PFSK-1 (cell line): Measurements from ENCODE around the gene SYT14.

Source experiments
- FOXP2 ChIP-seq: optimal IDR thresholded peaks from 2 replicates; pipeline ENCODE3; 2011; ENCODE audit warnings: borderline replicate concordance, control low read depth, inconsistent platforms; ENCODE audit not compliant: insufficient read depth; ENCODE audit errors: extremely low read length, extremely low read depth
- POLR2AphosphoS5 ChIP-seq: IDR thresholded peaks from 2 replicates; pipeline ENCODE4 v1.6.1; 2012; ENCODE audit warnings: low read depth, mild to moderate bottlenecking, control low read depth, low read length, moderate library complexity
- SIN3A ChIP-seq: IDR thresholded peaks from 2 replicates; pipeline ENCODE4 v1.6.1; 2012; ENCODE audit warnings: mild to moderate bottlenecking, low read length, moderate library complexity, borderline replicate concordance; ENCODE audit not compliant: insufficient read depth
- TAF1 ChIP-seq: IDR thresholded peaks from 2 replicates; pipeline ENCODE4 v1.6.1; 2012; ENCODE audit warnings: low read length, control low read depth, borderline replicate concordance; ENCODE audit not compliant: insufficient read depth
- TF ChIP-seq, protein P1 (sequence below), 2 experiments: IDR thresholded peaks; 2 replicates each; pipeline versions ENCODE4 v1.6.1 to v1.8.0; 2011 to 2012; ENCODE audit warnings: low read depth in 2 of 2, low read length in 2 of 2, control low read depth in 1 of 2, inconsistent platforms in 1 of 2, mild to moderate bottlenecking in 1 of 2, moderate library complexity in 1 of 2; ENCODE audit not compliant: insufficient read depth in 1 of 2

Gene SYT14

DNA sequence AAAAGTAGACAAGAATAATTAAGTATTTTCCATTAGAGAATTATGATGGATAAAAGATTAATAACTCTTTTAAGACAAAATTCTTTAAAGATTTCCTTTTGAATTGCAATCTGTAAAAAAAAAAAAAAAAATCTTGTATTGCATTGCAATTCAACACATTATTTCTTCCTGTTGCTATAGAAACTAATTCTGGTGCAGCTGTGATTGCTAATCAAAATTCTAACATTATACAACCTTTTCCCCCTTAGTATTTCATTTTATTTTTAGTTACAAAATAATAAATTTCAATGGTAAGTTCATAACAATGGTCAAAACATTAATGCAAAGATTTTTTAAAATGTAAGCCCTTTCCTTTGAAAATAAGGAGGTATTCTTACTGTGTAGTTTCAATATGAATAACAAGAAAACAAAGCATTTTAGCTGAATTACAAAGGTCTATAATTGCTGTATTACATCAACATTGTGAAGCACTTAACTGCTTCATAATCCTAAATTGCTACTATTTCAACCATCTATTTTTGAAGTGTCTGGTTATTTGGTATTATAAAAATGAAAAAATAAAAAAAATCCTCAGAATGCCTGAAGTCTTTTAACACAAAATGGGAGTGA is 135.0 kb downstream of the SYT14 start:
- TF ChIP-seq, protein P1, sequence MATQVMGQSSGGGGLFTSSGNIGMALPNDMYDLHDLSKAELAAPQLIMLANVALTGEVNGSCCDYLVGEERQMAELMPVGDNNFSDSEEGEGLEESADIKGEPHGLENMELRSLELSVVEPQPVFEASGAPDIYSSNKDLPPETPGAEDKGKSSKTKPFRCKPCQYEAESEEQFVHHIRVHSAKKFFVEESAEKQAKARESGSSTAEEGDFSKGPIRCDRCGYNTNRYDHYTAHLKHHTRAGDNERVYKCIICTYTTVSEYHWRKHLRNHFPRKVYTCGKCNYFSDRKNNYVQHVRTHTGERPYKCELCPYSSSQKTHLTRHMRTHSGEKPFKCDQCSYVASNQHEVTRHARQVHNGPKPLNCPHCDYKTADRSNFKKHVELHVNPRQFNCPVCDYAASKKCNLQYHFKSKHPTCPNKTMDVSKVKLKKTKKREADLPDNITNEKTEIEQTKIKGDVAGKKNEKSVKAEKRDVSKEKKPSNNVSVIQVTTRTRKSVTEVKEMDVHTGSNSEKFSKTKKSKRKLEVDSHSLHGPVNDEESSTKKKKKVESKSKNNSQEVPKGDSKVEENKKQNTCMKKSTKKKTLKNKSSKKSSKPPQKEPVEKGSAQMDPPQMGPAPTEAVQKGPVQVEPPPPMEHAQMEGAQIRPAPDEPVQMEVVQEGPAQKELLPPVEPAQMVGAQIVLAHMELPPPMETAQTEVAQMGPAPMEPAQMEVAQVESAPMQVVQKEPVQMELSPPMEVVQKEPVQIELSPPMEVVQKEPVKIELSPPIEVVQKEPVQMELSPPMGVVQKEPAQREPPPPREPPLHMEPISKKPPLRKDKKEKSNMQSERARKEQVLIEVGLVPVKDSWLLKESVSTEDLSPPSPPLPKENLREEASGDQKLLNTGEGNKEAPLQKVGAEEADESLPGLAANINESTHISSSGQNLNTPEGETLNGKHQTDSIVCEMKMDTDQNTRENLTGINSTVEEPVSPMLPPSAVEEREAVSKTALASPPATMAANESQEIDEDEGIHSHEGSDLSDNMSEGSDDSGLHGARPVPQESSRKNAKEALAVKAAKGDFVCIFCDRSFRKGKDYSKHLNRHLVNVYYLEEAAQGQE (IDR thresholded peaks at IDR 0.05; ENCODE audit: insufficient read depth in 1 of 2, low read depth in 2 of 2, low read length in 2 of 2): no peak

DNA sequence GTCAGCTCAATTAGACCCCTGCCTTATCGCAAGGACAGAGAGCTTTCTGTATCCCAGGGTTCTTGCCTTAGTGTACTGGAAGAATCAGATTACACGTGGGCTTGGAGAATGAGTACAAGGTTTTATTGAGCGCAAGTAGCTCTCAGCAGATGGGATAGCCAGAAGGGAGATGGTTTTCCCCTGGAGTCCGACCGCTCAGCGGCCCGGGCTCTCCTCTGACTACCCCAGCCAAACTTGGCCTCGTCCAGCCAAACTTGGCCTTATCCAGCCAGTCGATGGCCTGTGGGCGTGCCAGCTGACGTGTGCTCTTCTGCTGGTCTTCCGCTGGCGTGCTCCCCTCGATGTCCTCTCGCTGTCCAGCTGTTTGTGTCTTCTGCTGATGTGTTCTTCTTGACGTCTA is 136.9 kb downstream of the SYT14 start:
- TF ChIP-seq TAF1 (no peak), POLR2AphosphoS5 (no peak), SIN3A (no peak), FOXP2 (no peak)
- TF ChIP-seq, protein P1 (IDR thresholded peaks at IDR 0.05; ENCODE audit: insufficient read depth in 1 of 2, low read depth in 2 of 2, low read length in 2 of 2): no peak

DNA sequence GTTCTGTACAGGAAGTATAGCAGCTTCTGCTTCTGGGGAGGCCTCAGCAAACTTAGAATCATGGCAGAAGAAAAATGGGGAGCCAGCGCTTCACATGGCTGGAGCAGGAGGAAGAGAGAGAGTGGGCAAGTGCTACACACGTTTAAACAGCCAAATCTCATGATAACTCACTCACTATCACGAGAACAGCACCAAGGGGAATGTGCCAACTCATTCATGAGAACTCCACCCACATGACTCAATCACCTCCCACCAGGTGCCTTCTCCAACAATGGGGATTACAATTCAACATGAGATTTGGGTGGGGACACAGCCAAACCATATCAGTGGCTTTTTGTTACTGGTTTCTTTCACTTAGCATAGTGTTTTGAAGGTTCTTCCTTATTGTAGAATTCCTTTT is 138.6 kb downstream of the SYT14 start:
- TF ChIP-seq POLR2AphosphoS5 (no peak), FOXP2 (no peak), TAF1 (no peak), SIN3A (no peak)
- TF ChIP-seq, protein P1 (IDR thresholded peaks at IDR 0.05; ENCODE audit: insufficient read depth in 1 of 2, low read depth in 2 of 2, low read length in 2 of 2): no peak

DNA sequence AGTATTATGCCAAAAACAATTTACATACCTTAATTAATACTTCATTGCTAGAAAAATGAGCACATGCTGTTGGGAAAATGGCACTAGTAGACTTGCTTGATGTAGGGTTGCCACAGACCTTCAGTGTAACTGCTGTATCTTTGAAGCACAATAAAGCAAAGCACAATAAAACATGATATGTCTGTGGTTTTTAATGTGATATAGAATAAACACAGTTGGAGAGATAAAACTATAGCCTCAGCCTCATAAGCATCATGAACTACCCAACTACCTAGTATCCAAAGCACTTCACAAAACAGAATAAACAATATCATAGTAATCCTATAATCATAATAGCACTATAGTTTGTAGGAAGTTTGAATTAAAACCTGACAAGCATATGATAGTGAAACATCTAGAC is 143.5 kb downstream of the SYT14 start:
- TF ChIP-seq, protein P1 (IDR thresholded peaks at IDR 0.05; ENCODE audit: insufficient read depth in 1 of 2, low read depth in 2 of 2, low read length in 2 of 2): no peak
- no peak for TF ChIP-seq POLR2AphosphoS5
- no peak for TF ChIP-seq SIN3A

DNA sequence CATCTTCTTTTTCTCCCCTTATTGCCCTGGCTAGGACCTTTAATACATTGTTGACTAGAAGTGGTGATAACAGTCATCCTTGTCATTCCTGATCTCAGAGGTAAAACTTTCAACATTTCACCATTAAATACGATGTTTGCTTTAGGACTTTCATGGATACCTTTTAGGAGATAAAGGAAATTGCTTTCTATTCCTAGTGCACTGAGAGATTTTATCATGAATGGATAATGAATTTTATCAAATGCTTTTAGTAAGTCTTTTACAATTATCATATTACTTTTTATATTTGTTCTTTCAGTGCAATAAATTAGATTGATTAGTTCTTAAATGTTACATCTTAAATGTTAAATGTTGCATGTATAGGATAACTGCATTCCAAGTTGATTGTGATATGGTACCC is 147.3 kb downstream of the SYT14 start:
- TF ChIP-seq SIN3A (no peak), FOXP2 (no peak), POLR2AphosphoS5 (no peak), TAF1 (no peak)
- TF ChIP-seq, protein P1 (IDR thresholded peaks at IDR 0.05; ENCODE audit: insufficient read depth in 1 of 2, low read depth in 2 of 2, low read length in 2 of 2): no peak
